ENCODE results near the gene HEXB. TPM values are rescaled to one million over a fixed set of nuclear protein-coding genes. Genes with fewer than 3 reads are reported as not detected.

HEXB gene
- total and polyA plus RNA-seq, 2 donors (not counting 3 experiments of a cell fraction or from before 2014, with no cell fraction given) = 128 to 182 TPM

- Histone ChIP-seq H3K9me1 (replicated peaks; ENCODE audit: control insufficient read depth, extremely low read depth, insufficient read depth, low read length) (no peaks in the 10 kb centered on the region), H4K20me1 (replicated peaks; ENCODE audit: control insufficient read depth, extremely low read depth, insufficient read depth, low read length) (peaks cover 2% of the 10 kb centered on the region), H3K27ac (ENCODE audit: insufficient read depth, low read depth, low read length) (no peak overlapping the region), H3K79me2 (ENCODE audit: control insufficient read depth, insufficient read depth, low read length) (peaks cover 40% of the 10 kb centered on the region), H3K4me2 (ENCODE audit: insufficient read depth, low read length) (no peak overlapping the region), H3K36me3 (ENCODE audit: control insufficient read depth in 2 of 2, extremely low read depth in 1 of 2, insufficient read depth in 2 of 2, low read length in 2 of 2) (no peaks in the 10 kb centered on the region), H3K9ac (replicated peaks; ENCODE audit: extremely low read depth, insufficient read depth, low read length) (peak overlapping the region; percentile 24), H3K27me3 (ENCODE audit: control insufficient read depth in 2 of 2, insufficient read depth in 2 of 2, low read length in 2 of 2) (no peaks in the 10 kb centered on the region), H2AFZ (ENCODE audit: low read depth, low read length) (no peak overlapping the region), H3K4me3 (replicated peaks in 1 of 3; ENCODE audit: insufficient read depth in 1 of 3, low read depth in 1 of 3, low read length in 3 of 3) (no peak overlapping the region), H3K9me3 (replicated peaks; ENCODE audit: control insufficient read depth, insufficient read depth, low read length) (no peaks in the 10 kb centered on the region), H3K4me1 (ENCODE audit: control insufficient read depth, extremely low read depth, insufficient read depth, low read length) (peaks cover 17% of the 10 kb centered on the region)
- dilution Hi-C loops (cut with MboI; ENCODE audit: extremely low pct_ligation_motif_present, low sequenced_read_pairs) = no loop called here
- ChIA-PET CTCF (no interaction called here), POLR2A (no interaction called here)
- intact Hi-C loops (cut with micrococcal nuclease) = no loop called here
- TF ChIP-seq MYC (IDR thresholded peaks at IDR 0.05; ENCODE audit: low read depth, low read length) (no peak), JUN (IDR thresholded peaks at IDR 0.05; ENCODE audit: borderline replicate concordance, insufficient read depth, insufficient read length, low read depth) (no peak), EZH2 (IDR thresholded peaks at IDR 0.05; ENCODE audit: borderline replicate concordance, low read depth, low read length, severe bottlenecking) (no peak), MAX (IDR thresholded peaks at IDR 0.05; ENCODE audit: insufficient read depth, insufficient read length) (no peak), FOS (IDR thresholded peaks at IDR 0.05; ENCODE audit: borderline replicate concordance, insufficient read depth, low read length) (no peak), POLR2AphosphoS5 (IDR thresholded peaks at IDR 0.05; ENCODE audit: insufficient read depth, low read depth, low read length) (no peak), POLR2A (IDR thresholded peaks at IDR 0.05; ENCODE audit: low read depth, low read length) (no peak), CTCF (IDR thresholded peaks at IDR 0.05; ENCODE audit: extremely low read depth in 1 of 2, insufficient read depth in 1 of 2, low read depth in 1 of 2, low read length in 2 of 2) (no peak), GATA2 (IDR thresholded peaks at IDR 0.05; ENCODE audit: insufficient read depth, insufficient read length, low read depth, low read length) (no peak)
- DNase-seq (ENCODE audit: low read depth, low spot score) (peak; percentile 24), FAIRE-seq (no peak)
- no TSS peak for BruUV-seq (replicated peaks)
These were observed 80.2 kb downstream of the HEXB start for GRCh38 chr5:74765201-74765600.
